Mesothelial cell of epicardium (in vitro differentiated cells): Measurements from ENCODE around the gene NCCRP1. TPM values are rescaled to one million over a fixed set of nuclear protein-coding genes. Genes with fewer than 3 reads are reported as not detected.

Experiments
- DNase-seq, 2 experiments: peaks; one replicate each; pipeline ENCODE4 v3.0.0; 2021; ENCODE audit warnings: low spot score in 2 of 2; ENCODE audit not compliant: unreplicated experiment in 2 of 2
- H3K27ac Mint-ChIP-seq: 2 replicates; pipeline ENCODE4 v1.8.0; 2021; ENCODE audit warnings: mixed read lengths
- H3K27me3 Mint-ChIP-seq: 2 replicates; pipeline ENCODE4 v1.8.0; 2021; ENCODE audit warnings: low read depth, mixed read lengths
- H3K36me3 Mint-ChIP-seq: 2 replicates; pipeline ENCODE4 v1.8.0; 2021; ENCODE audit warnings: mixed read lengths
- H3K4me1 Mint-ChIP-seq: 2 replicates; pipeline ENCODE4 v1.8.0; 2021; ENCODE audit warnings: mixed read lengths
- H3K4me3 Mint-ChIP-seq: 2 replicates; pipeline ENCODE4 v1.8.0; 2021; ENCODE audit warnings: mild to moderate bottlenecking, moderate library complexity, mixed read lengths
- H3K9me3 Mint-ChIP-seq: 2 replicates; pipeline ENCODE4 v1.8.0; 2021; ENCODE audit warnings: mixed read lengths
- CTCF ChIP-seq: fragments of 200-600 bp; sonication (generic); IDR thresholded peaks from one replicate; pipeline ENCODE4 v1.5.0; 2021; ENCODE audit warnings: antibody characterized with exemption; ENCODE audit not compliant: unreplicated experiment
- total RNA-seq: library from RNA; stranded (reverse); gene quantifications from 3 replicates; pipeline ENCODE4 v1.2.1, GENCODE V29; 2021

NCCRP1 gene
- total RNA-seq, 1 donor from 2014 or later = 11.7 TPM

DNA sequence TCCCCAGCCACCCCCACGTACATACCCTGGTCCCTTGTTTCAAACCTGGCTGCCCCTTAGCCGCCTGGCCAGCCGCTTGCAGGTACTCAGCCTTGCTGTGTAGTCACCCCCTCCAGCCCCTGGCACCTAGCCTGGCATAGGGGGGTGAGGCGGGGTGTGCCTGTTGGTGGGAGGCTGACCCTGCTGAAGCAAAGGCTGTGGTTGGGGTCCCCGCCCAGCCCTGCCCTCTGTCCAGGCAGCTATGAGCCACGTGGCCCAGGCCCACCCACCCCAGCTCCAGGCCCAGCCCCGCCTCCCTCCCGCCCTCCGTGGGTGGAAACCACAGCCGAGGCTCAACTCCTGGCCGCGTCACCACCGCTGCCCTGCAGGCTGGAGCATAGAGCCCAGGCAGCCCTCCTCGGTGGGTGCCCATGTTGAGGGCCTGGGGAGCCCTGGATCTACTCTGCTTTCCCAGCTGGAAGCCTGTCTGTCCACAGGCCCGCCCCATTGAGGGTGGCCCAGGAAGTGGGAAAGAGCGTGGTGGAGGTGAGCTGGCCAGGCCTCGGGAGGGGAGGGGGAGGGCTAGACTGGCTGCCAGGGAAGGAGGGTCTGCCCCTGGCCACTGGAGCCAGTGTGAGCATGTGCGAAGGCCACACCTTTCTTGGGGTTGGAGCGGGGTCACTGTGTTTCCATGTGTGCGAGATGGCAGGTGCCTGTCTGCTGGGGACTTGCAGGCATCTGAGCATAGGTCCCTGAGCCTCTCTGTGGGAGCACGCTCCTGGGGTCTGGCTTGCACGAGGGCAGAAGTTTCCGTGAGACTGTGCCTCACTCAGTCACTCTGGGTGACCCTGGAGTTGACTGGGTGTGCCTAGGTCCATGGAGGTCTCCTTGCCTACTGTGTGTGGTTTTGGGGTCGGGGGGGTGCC is 40.2 kb upstream of the NCCRP1 start:
- peak overlapping the region; percentile 54 for H3K4me3 Mint-ChIP-seq
- H3K4me1 Mint-ChIP-seq = peaks cover 60% of the 10 kb centered on the region
- no peak for TF ChIP-seq CTCF
- no peaks in the 10 kb centered on the region for H3K27me3 Mint-ChIP-seq
- no peaks in the 10 kb centered on the region for H3K9me3 Mint-ChIP-seq
- H3K27ac Mint-ChIP-seq = peak overlapping the region; percentile 92
- no peak for DNase-seq
- peaks cover 3% of the 10 kb centered on the region for H3K36me3 Mint-ChIP-seq

DNA sequence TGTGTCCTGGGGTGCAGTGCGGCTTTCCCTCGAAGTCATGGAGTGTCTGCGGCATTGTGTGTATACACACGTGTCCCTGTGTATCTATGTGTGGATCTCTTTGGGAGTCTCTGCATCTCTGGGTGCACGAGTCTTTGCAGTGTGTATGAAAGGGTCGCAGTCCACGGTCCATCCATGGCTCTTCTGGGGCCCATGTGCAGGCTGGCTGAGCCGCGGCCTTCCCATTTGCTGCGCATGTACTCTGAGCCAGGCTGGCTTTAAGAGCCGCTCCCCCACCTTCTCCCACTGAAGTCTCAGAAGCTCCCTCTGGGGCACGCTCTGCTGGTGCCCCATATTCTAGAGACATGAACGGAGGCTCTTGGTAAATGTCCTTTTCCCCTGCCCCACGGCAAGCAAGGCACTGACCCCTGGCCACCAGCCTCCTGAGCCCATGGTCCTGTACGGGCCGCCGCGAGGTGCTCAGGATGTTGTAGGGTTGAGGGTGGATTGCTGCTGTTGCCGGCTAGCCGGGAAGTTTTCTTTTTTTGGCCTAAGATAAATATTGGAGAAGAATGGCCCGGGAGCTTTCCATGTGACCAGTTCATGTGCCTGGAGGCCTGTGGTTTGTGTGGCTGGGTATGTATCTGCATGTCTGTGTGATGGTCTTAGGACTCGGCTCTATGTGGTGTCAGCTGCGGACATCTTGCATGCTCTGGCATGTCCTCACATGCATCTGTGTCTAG is 39.3 kb upstream of the NCCRP1 start:
- TF ChIP-seq CTCF = no peak
- H3K4me3 Mint-ChIP-seq = peak overlapping the region; percentile 54
- no peaks in the 10 kb centered on the region for H3K27me3 Mint-ChIP-seq
- no peaks in the 10 kb centered on the region for H3K9me3 Mint-ChIP-seq
- DNase-seq = no peak
- H3K27ac Mint-ChIP-seq = peak overlapping the region; percentile 92
- H3K36me3 Mint-ChIP-seq = peaks cover 3% of the 10 kb centered on the region
- H3K4me1 Mint-ChIP-seq = peaks cover 61% of the 10 kb centered on the region

- peak overlapping the region; percentile 54 for H3K4me3 Mint-ChIP-seq
- peaks cover 66% of the 10 kb centered on the region for H3K4me1 Mint-ChIP-seq
- peaks cover 4% of the 10 kb centered on the region for H3K36me3 Mint-ChIP-seq
- peak overlapping the region; percentile 92 for H3K27ac Mint-ChIP-seq
- H3K27me3 Mint-ChIP-seq = no peaks in the 10 kb centered on the region
- no peaks in the 10 kb centered on the region for H3K9me3 Mint-ChIP-seq
- DNase-seq = no peak
- no peak for TF ChIP-seq CTCF
Measured at GRCh38 chr19:39157997-39158389, 38.8 kb upstream of the NCCRP1 start.

GRCh38 chr19:39158646-39159260 is 38.0 kb upstream of the NCCRP1 start:
- Mint-ChIP-seq H3K4me3 (no peak overlapping the region), H3K27me3 (no peaks in the 10 kb centered on the region), H3K4me1 (peaks cover 70% of the 10 kb centered on the region), H3K9me3 (no peaks in the 10 kb centered on the region), H3K27ac (peak overlapping the region; percentile 75), H3K36me3 (peaks cover 4% of the 10 kb centered on the region)
- no peak for DNase-seq
- no peak for TF ChIP-seq CTCF

DNA sequence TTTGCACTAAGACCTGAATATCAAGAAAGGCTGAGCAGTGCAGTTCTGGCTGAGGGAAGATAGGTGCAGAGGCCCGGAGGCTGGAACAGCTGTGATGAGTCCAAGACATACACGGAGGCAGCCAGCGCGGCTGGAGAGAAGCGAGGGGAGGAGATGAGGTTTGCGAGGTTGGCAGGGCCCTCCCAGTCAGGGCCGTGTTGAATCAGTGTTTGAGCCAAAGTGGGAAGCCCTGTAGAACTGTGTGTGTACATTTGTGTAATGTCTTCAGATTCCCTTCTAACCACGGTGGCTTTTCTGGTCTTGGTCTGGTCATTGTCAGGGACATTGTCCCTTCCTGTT is 36.3 kb upstream of the NCCRP1 start:
- Mint-ChIP-seq H3K4me3 (no peak overlapping the region), H3K4me1 (peaks cover 52% of the 10 kb centered on the region), H3K27me3 (no peaks in the 10 kb centered on the region), H3K9me3 (no peaks in the 10 kb centered on the region), H3K36me3 (peaks cover 3% of the 10 kb centered on the region), H3K27ac (peak overlapping the region; percentile 84)
- TF ChIP-seq CTCF = no peak
- DNase-seq = no peak
